ENCODE results near the gene SERTAD1.

- TF ChIP-seq POLR2A (IDR thresholded peaks at IDR 0.05), result no peak
- TF ChIP-seq, protein P1, sequence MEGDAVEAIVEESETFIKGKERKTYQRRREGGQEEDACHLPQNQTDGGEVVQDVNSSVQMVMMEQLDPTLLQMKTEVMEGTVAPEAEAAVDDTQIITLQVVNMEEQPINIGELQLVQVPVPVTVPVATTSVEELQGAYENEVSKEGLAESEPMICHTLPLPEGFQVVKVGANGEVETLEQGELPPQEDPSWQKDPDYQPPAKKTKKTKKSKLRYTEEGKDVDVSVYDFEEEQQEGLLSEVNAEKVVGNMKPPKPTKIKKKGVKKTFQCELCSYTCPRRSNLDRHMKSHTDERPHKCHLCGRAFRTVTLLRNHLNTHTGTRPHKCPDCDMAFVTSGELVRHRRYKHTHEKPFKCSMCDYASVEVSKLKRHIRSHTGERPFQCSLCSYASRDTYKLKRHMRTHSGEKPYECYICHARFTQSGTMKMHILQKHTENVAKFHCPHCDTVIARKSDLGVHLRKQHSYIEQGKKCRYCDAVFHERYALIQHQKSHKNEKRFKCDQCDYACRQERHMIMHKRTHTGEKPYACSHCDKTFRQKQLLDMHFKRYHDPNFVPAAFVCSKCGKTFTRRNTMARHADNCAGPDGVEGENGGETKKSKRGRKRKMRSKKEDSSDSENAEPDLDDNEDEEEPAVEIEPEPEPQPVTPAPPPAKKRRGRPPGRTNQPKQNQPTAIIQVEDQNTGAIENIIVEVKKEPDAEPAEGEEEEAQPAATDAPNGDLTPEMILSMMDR (IDR thresholded peaks at IDR 0.05), result peak in 3 of 12 donors; percentile 10 to 28 (median 12)
Measured at GRCh38 chr19:40403262-40403984, 22.4 kb downstream of the SERTAD1 start.

Data from heart left ventricle (tissue), 13 donors.